GM12878 (cell line): ENCODE results near the gene ZNF200. TPM values are rescaled to one million over a fixed set of nuclear protein-coding genes. Genes with fewer than 3 reads are reported as not detected.

Source experiments
- ATAC-seq: fragments of 200-7000 bp; cut with Tn5 transposase; 3 replicates; pipeline ENCODE4 v1.9.1; 2020; ENCODE audit warnings: mild to moderate bottlenecking, moderate library complexity
- BruUV-seq: library from RNA; stranded (reverse); fragments of 400-500 nt; replicated peaks from 2 replicates; lab custom pipeline; 2021; lab: Mats Ljungman, UMichigan
- CTCF ChIA-PET: fragments of 300-600 bp; sonication (Branson Sonifier 250); formaldehyde crosslinking; extraction: SDS; loops from one replicate; lab custom pipeline; 2021; ENCODE audit warnings: inconsistent platforms; lab: Yijun Ruan, JAX
- POLR2A ChIA-PET: fragments of 350-600 bp; formaldehyde crosslinking; extraction: SDS; loops from one replicate; lab custom pipeline; 2021; ENCODE audit warnings: inconsistent platforms; lab: Charles Lee
- RAD21 ChIA-PET: fragments of 300-600 bp; sonication (Branson Sonifier 250); formaldehyde crosslinking; loops from one replicate; lab custom pipeline; 2023; ENCODE audit warnings: antibody characterized with exemption; ENCODE audit not compliant: unreplicated experiment; lab: Charles Lee
- SMC1A ChIA-PET: fragments of 300-600 bp; sonication (Branson Sonifier 250); formaldehyde crosslinking; loops from one replicate; lab custom pipeline; 2023; ENCODE audit not compliant: unreplicated experiment, uncharacterized antibody; lab: Charles Lee
- DNase-seq: peaks from one replicate; pipeline ENCODE4 v3.0.0-alpha.2; 2011; ENCODE audit warnings: low read depth, low spot score
- FAIRE-seq: peaks from 3 replicates; lab custom pipeline; 2011; peaks lifted over from hg19 to GRCh38; lab: Jason Lieb, UNC
- H2AFZ ChIP-seq: 2 replicates; pipeline ENCODE4 v1.6.0; 2011; ENCODE audit warnings: low read depth, low read length, control low read depth; ENCODE audit not compliant: control insufficient read depth
- H3K27ac ChIP-seq: 2 replicates; pipeline ENCODE4 v1.5.1; 2011; ENCODE audit warnings: control low read depth; ENCODE audit not compliant: control insufficient read depth, insufficient read depth
- H3K27me3 ChIP-seq, 2 experiments: replicated peaks in 1 of 2; 2 replicates each; pipeline versions ENCODE4 v1.6.0 to v1.6.1; 2011; ENCODE audit warnings: low read length in 1 of 2; ENCODE audit not compliant: control insufficient read depth in 2 of 2, insufficient read depth in 2 of 2
- H3K36me3 ChIP-seq, 2 experiments: 2 replicates each; pipeline ENCODE4 v1.5.1; 2011; ENCODE audit warnings: low read length in 1 of 2; ENCODE audit not compliant: control insufficient read depth in 2 of 2, insufficient read depth in 2 of 2
- H3K4me1 ChIP-seq: 2 replicates; pipeline ENCODE4 v1.6.1; 2011; ENCODE audit warnings: mild to moderate bottlenecking, low read length, moderate library complexity, mixed read lengths; ENCODE audit not compliant: control insufficient read depth, insufficient read depth
- H3K4me2 ChIP-seq: 2 replicates; pipeline ENCODE4 v1.6.0; 2011; ENCODE audit warnings: control low read depth; ENCODE audit not compliant: control insufficient read depth, insufficient read depth
- H3K4me3 ChIP-seq: fragments of 200-600 bp; sonication (generic); 2 replicates; pipeline ENCODE4 v1.5.1; 2016
- H3K79me2 ChIP-seq: 2 replicates; pipeline ENCODE4 v1.6.0; 2011; ENCODE audit warnings: low read length; ENCODE audit not compliant: control insufficient read depth, insufficient read depth
- H3K9ac ChIP-seq: 2 replicates; pipeline ENCODE4 v1.8.0; 2011; ENCODE audit warnings: low read length, control low read depth, mixed read lengths; ENCODE audit not compliant: control insufficient read depth, insufficient read depth
- H3K9me3 ChIP-seq: replicated peaks from 3 replicates; pipeline ENCODE4 v1.5.1; 2011; ENCODE audit warnings: mild to moderate bottlenecking, low read length; ENCODE audit not compliant: control insufficient read depth, insufficient read depth
- H4K20me1 ChIP-seq: 2 replicates; pipeline ENCODE4 v1.6.0; 2011; ENCODE audit not compliant: control insufficient read depth, insufficient read depth
- BHLHE40 ChIP-seq, 2 experiments: fragments of 450-650 bp in 1 of 2; IDR thresholded peaks; 2 replicates each; pipeline ENCODE4 v1.6.1; 2011 to 2017; ENCODE audit warnings: low read depth in 2 of 2, borderline replicate concordance in 1 of 2, improper control_type of control experiment in 1 of 2, low read length in 1 of 2, mild to moderate bottlenecking in 1 of 2
- CHD4 ChIP-seq: fragments of 200-600 bp; sonication (generic); IDR thresholded peaks from 2 replicates; pipeline ENCODE4 v1.6.1; 2016; ENCODE audit warnings: mild to moderate bottlenecking
- DPF2 ChIP-seq: fragments of 450-650 bp; IDR thresholded peaks from 2 replicates; pipeline ENCODE4 v1.6.1; 2017; ENCODE audit warnings: mild to moderate bottlenecking
- EP300 ChIP-seq, 2 experiments: fragments of 150-350 bp in 1 of 2; IDR thresholded peaks; 2 replicates each; pipeline ENCODE4 v1.6.1; 2011 to 2012; ENCODE audit warnings: low read depth in 2 of 2, low read length in 2 of 2, borderline replicate concordance in 1 of 2, improper control_type of control experiment in 1 of 2, inconsistent platforms in 1 of 2; ENCODE audit not compliant: control insufficient read depth in 1 of 2
- IRF4 ChIP-seq: IDR thresholded peaks from 2 replicates; pipeline ENCODE4 v1.6.1; 2011; ENCODE audit warnings: low read depth, low read length
- IRF5 ChIP-seq: fragments of 450-650 bp; IDR thresholded peaks from 2 replicates; pipeline ENCODE4 v1.6.1; 2017; ENCODE audit warnings: borderline replicate concordance
- MXI1 ChIP-seq: fragments of 150-350 bp; IDR thresholded peaks from 2 replicates; pipeline ENCODE4 v1.6.1; 2011; ENCODE audit warnings: low read depth, mild to moderate bottlenecking, inconsistent platforms, low read length, improper control_type of control experiment
- NR2C1 ChIP-seq: fragments of 450-650 bp; IDR thresholded peaks from 2 replicates; pipeline ENCODE4 v1.6.1; 2017; ENCODE audit warnings: antibody characterized with exemption, mild to moderate bottlenecking, moderate library complexity
- PAX8 ChIP-seq: fragments of 450-650 bp; IDR thresholded peaks from 2 replicates; pipeline ENCODE4 v1.6.1; 2017; ENCODE audit warnings: mild to moderate bottlenecking, moderate library complexity
- PRDM15 ChIP-seq: fragments of 450-650 bp; formaldehyde crosslinking; IDR thresholded peaks from 2 replicates; pipeline ENCODE4 v1.4.0; 2020; ENCODE audit warnings: mild to moderate bottlenecking, moderate library complexity
- RELB ChIP-seq: fragments of 450-650 bp; IDR thresholded peaks from 2 replicates; pipeline ENCODE4 v1.6.1; 2017; ENCODE audit warnings: low read depth, mild to moderate bottlenecking, moderate library complexity
- RUNX3 ChIP-seq: IDR thresholded peaks from 2 replicates; pipeline ENCODE4 v1.6.1; 2012; ENCODE audit warnings: low read length, inconsistent platforms
- SREBF1 ChIP-seq: IDR thresholded peaks from 2 replicates; pipeline ENCODE4 v1.6.1; 2012; ENCODE audit warnings: mild to moderate bottlenecking, low read length
- SRF ChIP-seq, 2 experiments: IDR thresholded peaks; 2 replicates each; pipeline ENCODE4 v1.6.1; 2011; ENCODE audit warnings: low read depth in 2 of 2, low read length in 2 of 2, mild to moderate bottlenecking in 1 of 2, moderate library complexity in 1 of 2
- STAT3 ChIP-seq: IDR thresholded peaks from 2 replicates; pipeline ENCODE4 v1.6.1; 2011; ENCODE audit warnings: low read depth, low read length, improper control_type of control experiment
- SUPT20H ChIP-seq: IDR thresholded peaks from 2 replicates; pipeline ENCODE4 v1.6.1; 2011; ENCODE audit warnings: low read depth, mild to moderate bottlenecking, low read length, moderate library complexity, borderline replicate concordance; ENCODE audit not compliant: control insufficient read depth
- WRNIP1 ChIP-seq: IDR thresholded peaks from 2 replicates; pipeline ENCODE4 v1.6.1; 2011; ENCODE audit warnings: low read depth, low read length, improper control_type of control experiment, borderline replicate concordance
- WGBS: methylation state at CpG from one replicate; pipeline ENCODE4 v1.1.6; 2016; ENCODE audit warnings: low lambda C conversion rate; ENCODE audit not compliant: insufficient replicate concordance, insufficient coverage; ENCODE audit errors: missing lambda C conversion rate; 5-methylcytosine and 5-hydroxymethylcytosine counted together
- in situ Hi-C: fragments of 300-500 bp; cut with MboI; formaldehyde crosslinking; loops from 9 replicates; pipeline ENCODE4 v1.14.3; 2018; ENCODE audit warnings: mixed read lengths
- intact Hi-C: fragments of 100-400 bp; cut with micrococcal nuclease; formaldehyde crosslinking; loops from one replicate; pipeline ENCODE4 v1.14.2; 2022; ENCODE audit not compliant: unreplicated experiment
- polyA plus RNA-seq, 11 experiments: library from polyadenylated mRNA; depleted of rRNA in 4 of 11; unstranded in 6 of 11; stranded (reverse) in 5 of 11; fragments of >200 nt; fragmentation: Nextera tagmentation in 4 of 11; fragmentation: Illumina TruSeq in 1 of 11; extraction: Ambion mirVana in 4 of 11; extraction: Trizol in 1 of 11; gene quantifications; 1 replicate in 1 of 11; 2 replicates in 10 of 11; pipeline versions ENCODE4 v1.2.1 to v1.2.3, GENCODE V29; 2011 to 2016; ENCODE audit warnings: inconsistent platforms in 2 of 11, missing spikeins in 2 of 11, low read depth in 1 of 11
- total RNA-seq, 4 experiments: library from RNA; depleted of rRNA in 3 of 4; stranded (reverse); fragments of >200 nt in 3 of 4; fragmentation: Illumina TruSeq in 1 of 4; extraction: Trizol in 1 of 4; gene quantifications; 2 replicates each; pipeline versions ENCODE4 v1.2.1 to v1.2.3, GENCODE V29; 2013 to 2021

ZNF200 gene
- total and polyA plus RNA-seq, 10 of the 15 experiments (the other 5 are each of a cell fraction or from before 2014, with no cell fraction given) = 4.0 to 13.9 (median 9.6) TPM

- H2AFZ ChIP-seq = no peak overlapping the region
- no peaks in the 10 kb centered on the region for H3K27me3 ChIP-seq
- CTCF ChIA-PET = no interaction called here
- in situ Hi-C loops = no loop called here
- WGBS = 19% methylated on average over 5 of the region's 5 CpGs
- no peaks in the 10 kb centered on the region for H3K36me3 ChIP-seq
- H3K9me3 ChIP-seq = no peaks in the 10 kb centered on the region
- TF ChIP-seq SRF (IDR thresholded peaks at IDR 0.05; ENCODE audit: low read depth in 2 of 2, low read length in 2 of 2) (no peak), CHD4 (no peak), BHLHE40 (IDR thresholded peaks at IDR 0.05; ENCODE audit: borderline replicate concordance in 1 of 2, low read depth in 2 of 2, low read length in 1 of 2) (no peak), SREBF1 (no peak), DPF2 (no peak), PRDM15 (CRISPR knock-in tag) (no peak), RELB (no peak), WRNIP1 (no peak), MXI1 (no peak), IRF5 (no peak), SUPT20H (no peak), STAT3 (no peak), EP300 (IDR thresholded peaks at IDR 0.05; ENCODE audit: borderline replicate concordance in 1 of 2, control insufficient read depth in 1 of 2, low read depth in 2 of 2, low read length in 2 of 2) (no peak), IRF4 (no peak), NR2C1 (no peak), PAX8 (no peak), RUNX3 (no peak)
- TF ChIP-seq, all 136 proteins: peak for 0
- no peak overlapping the region for H3K4me3 ChIP-seq
- H3K4me2 ChIP-seq = no peak overlapping the region
- H3K4me1 ChIP-seq = no peaks in the 10 kb centered on the region
- H3K9ac ChIP-seq = no peak overlapping the region
- intact Hi-C loops = no loop called here
- ChIA-PET POLR2A (no interaction called here), SMC1A (no interaction called here), RAD21 (no interaction called here)
- BruUV-seq = no TSS peak
- ATAC-seq (no peak), DNase-seq (no peak), FAIRE-seq (no peak)
- H3K27ac ChIP-seq = no peak overlapping the region
- H3K79me2 ChIP-seq = no peaks in the 10 kb centered on the region
- H4K20me1 ChIP-seq = no peaks in the 10 kb centered on the region
These were observed 6.8 kb upstream of the ZNF200 start for GRCh38 chr16:3241761-3242160.
